Measurements from ENCODE around the gene SYNJ2. TPM values are rescaled to one million over a fixed set of nuclear protein-coding genes. Genes with fewer than 3 reads are reported as not detected.

Gene SYNJ2
- total and polyA plus RNA-seq, 2 experiments from 2014 or later = 2.8 to 5.6 TPM

DNA sequence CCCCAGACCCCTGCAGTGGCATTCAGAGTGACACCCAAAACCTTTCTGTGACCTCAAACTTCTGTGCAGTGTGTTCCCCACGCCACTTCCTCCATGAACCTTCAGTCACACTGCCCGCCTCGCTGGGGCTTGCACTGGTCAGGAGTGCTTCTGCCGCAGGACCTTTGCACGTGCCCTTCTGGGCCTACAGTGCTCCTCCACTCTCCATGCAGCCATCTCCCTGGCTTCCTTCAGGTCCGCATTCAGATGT, 27.1 kb downstream of the SYNJ2 start:
- Histone ChIP-seq H3K9me2 (ENCODE audit: insufficient read depth) (peaks cover 4% of the 10 kb centered on the region; the same call in 1 of the 2 replicates), H4K20me1 (replicated peaks; ENCODE audit: insufficient read depth) (no peaks in the 10 kb centered on the region), H3K27me3 (ENCODE audit: insufficient read depth) (no peaks in the 10 kb centered on the region), H3K4me3 (no peak overlapping the region), H2AFZ (no peak overlapping the region), H3K79me2 (replicated peaks; ENCODE audit: insufficient read depth) (peaks cover 4% of the 10 kb centered on the region), H3K4me1 (ENCODE audit: insufficient read depth) (no peaks in the 10 kb centered on the region; the same call in 1 of the 2 replicates), H3K36me3 (ENCODE audit: insufficient read depth) (no peaks in the 10 kb centered on the region), H3F3A (replicated peaks; ENCODE audit: low read depth) (no peaks in the 10 kb centered on the region), H3K27ac (ENCODE audit: low read depth) (no peak overlapping the region), H3K4me2 (no peak overlapping the region)
- peaks cover 2% of the 10 kb centered on the region; the same call in 1 of the 3 replicates for H3K9me3 Mint-ChIP-seq
- no peak for ATAC-seq
- H3K4me3 Mint-ChIP-seq = no peak overlapping the region
- peaks cover 10% of the 10 kb centered on the region for H3K27me3 Mint-ChIP-seq (ENCODE audit: insufficient read depth, low read depth, poor library complexity)
- no peak for DNase-seq (ENCODE audit: low spot score)
- H3K27ac Mint-ChIP-seq = no peak overlapping the region
- H3K36me3 Mint-ChIP-seq (ENCODE audit: low read depth) = peaks cover 26% of the 10 kb centered on the region
- H3K4me1 Mint-ChIP-seq = peaks cover 16% of the 10 kb centered on the region
- TF ChIP-seq EZH2 (IDR thresholded peaks at IDR 0.05; ENCODE audit: low read depth, unreplicated experiment) = no peak
- TF ChIP-seq POLR2AphosphoS5 (IDR thresholded peaks at IDR 0.05; ENCODE audit: low read depth) = no peak
- TF ChIP-seq, protein P1, sequence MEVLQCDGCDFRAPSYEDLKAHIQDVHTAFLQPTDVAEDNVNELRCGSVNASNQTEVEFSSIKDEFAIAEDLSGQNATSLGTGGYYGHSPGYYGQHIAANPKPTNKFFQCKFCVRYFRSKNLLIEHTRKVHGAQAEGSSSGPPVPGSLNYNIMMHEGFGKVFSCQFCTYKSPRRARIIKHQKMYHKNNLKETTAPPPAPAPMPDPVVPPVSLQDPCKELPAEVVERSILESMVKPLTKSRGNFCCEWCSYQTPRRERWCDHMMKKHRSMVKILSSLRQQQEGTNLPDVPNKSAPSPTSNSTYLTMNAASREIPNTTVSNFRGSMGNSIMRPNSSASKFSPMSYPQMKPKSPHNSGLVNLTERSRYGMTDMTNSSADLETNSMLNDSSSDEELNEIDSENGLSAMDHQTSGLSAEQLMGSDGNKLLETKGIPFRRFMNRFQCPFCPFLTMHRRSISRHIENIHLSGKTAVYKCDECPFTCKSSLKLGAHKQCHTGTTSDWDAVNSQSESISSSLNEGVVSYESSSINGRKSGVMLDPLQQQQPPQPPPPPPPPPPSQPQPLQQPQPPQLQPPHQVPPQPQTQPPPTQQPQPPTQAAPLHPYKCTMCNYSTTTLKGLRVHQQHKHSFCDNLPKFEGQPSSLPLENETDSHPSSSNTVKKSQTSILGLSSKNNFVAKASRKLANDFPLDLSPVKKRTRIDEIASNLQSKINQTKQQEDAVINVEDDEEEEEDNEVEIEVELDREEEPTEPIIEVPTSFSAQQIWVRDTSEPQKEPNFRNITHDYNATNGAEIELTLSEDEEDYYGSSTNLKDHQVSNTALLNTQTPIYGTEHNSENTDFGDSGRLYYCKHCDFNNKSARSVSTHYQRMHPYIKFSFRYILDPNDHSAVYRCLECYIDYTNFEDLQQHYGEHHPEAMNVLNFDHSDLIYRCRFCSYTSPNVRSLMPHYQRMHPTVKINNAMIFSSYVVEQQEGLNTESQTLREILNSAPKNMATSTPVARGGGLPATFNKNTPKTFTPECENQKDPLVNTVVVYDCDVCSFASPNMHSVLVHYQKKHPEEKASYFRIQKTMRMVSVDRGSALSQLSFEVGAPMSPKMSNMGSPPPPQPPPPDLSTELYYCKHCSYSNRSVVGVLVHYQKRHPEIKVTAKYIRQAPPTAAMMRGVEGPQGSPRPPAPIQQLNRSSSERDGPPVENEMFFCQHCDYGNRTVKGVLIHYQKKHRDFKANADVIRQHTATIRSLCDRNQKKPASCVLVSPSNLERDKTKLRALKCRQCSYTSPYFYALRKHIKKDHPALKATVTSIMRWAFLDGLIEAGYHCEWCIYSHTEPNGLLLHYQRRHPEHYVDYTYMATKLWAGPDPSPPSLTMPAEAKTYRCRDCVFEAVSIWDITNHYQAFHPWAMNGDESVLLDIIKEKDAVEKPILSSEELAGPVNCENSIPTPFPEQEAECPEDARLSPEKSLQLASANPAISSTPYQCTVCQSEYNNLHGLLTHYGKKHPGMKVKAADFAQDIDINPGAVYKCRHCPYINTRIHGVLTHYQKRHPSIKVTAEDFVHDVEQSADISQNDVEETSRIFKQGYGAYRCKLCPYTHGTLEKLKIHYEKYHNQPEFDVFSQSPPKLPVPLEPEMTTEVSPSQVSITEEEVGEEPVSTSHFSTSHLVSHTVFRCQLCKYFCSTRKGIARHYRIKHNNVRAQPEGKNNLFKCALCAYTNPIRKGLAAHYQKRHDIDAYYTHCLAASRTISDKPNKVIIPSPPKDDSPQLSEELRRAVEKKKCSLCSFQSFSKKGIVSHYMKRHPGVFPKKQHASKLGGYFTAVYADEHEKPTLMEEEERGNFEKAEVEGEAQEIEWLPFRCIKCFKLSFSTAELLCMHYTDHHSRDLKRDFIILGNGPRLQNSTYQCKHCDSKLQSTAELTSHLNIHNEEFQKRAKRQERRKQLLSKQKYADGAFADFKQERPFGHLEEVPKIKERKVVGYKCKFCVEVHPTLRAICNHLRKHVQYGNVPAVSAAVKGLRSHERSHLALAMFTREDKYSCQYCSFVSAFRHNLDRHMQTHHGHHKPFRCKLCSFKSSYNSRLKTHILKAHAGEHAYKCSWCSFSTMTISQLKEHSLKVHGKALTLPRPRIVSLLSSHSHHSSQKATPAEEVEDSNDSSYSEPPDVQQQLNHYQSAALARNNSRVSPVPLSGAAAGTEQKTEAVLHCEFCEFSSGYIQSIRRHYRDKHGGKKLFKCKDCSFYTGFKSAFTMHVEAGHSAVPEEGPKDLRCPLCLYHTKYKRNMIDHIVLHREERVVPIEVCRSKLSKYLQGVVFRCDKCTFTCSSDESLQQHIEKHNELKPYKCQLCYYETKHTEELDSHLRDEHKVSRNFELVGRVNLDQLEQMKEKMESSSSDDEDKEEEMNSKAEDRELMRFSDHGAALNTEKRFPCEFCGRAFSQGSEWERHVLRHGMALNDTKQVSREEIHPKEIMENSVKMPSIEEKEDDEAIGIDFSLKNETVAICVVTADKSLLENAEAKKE (CRISPR knock-in tag; IDR thresholded peaks at IDR 0.05) = no peak
- no peak for TF ChIP-seq EZH2phosphoT487 (IDR thresholded peaks at IDR 0.05; ENCODE audit: unreplicated experiment)
- TF ChIP-seq, protein P2, sequence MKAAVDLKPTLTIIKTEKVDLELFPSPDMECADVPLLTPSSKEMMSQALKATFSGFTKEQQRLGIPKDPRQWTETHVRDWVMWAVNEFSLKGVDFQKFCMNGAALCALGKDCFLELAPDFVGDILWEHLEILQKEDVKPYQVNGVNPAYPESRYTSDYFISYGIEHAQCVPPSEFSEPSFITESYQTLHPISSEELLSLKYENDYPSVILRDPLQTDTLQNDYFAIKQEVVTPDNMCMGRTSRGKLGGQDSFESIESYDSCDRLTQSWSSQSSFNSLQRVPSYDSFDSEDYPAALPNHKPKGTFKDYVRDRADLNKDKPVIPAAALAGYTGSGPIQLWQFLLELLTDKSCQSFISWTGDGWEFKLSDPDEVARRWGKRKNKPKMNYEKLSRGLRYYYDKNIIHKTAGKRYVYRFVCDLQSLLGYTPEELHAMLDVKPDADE (IDR thresholded peaks at IDR 0.05) = no peak
- TF ChIP-seq CREB1 (CRISPR knock-in tag; IDR thresholded peaks at IDR 0.05; ENCODE audit: low read depth) = no peak

Measured in GM23338 (cell line).